ENCODE measurements around the gene SLC43A3.

The SLC43A3 gene

GRCh38 chr11:57427727-57428082 lies 784 bp upstream of the SLC43A3 start:
- no peak for DNase-seq (ENCODE audit: low spot score)

DNA sequence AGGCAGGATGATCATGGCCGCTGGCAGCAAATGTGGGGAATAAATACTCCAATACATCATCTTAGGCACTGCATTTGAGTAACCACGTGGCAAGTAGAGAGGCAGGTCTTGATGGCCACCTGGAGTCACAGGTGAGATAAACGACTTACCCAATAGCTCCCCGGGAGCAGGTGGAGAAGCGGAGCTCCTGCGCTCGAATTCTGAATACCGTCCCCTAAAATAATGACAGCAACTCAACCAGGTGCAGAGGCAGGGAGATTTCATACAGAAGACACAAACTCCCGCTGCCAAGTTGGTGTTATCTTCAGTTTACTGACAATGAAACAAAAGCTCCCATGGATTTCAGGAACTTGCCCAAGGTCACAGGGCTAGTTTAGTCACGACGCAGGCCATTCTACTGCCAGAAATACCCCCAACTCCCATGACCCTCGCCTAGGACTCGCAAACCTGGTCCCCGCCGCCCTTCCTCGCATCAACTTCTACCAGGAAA lies 437 bp downstream of the SLC43A3 start:
- no peak for DNase-seq (ENCODE audit: low spot score)

DNA sequence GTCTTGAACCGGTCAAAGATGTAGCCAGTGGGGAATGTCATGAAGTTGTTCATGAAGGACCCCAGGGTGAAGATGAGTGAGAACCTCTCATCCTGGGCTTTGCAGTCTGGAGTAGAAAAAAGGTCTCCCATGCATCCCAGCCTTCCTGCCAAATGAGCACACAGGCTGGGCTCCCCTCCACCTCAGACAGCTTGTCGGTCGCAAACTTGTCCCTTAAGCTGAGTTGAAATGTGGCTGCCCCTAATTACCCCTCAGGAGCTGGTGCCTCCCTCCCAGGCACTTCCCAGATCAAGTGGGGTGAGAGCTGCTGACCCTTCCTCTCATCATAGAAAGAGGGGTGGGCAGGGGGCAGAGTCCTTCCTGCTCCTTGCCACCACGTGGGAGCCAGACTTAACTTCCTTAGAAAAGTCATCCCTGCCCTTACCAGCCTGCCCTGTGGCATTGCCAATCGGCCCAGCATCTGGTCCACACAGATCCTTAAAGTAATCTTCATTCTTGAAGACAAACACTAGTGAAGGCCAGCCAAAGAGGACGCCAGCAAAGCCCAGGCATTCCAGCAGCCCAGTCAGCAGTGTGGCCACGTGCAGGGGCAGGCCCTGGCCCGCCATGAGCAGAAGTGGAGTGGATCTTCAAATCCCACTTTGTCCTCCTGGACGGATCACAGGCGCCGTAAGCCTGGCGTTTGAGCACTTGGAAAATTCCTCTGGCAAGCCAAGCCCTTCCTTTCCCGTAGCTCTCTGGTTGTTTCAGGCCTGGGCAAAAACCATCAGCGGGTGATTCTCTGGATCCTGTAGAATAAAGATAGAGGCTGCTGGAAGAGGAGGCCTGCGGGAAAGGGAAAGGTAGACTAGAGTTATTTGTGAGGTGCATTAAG lies 1.1 kb downstream of the SLC43A3 start:
- DNase-seq (ENCODE audit: low spot score) = no peak

- no peak for DNase-seq (ENCODE audit: low spot score)
These were observed 1.9 kb downstream of the SLC43A3 start for GRCh38 chr11:57424792-57425564.

GRCh38 chr11:57424137-57424791 lies 2.7 kb downstream of the SLC43A3 start:
- no peak for DNase-seq (ENCODE audit: low spot score)

- DNase-seq (ENCODE audit: low spot score) = no peak
These were observed 4.3 kb downstream of the SLC43A3 start for GRCh38 chr11:57422669-57423068.

GRCh38 chr11:57421805-57422204 lies 5.1 kb downstream of the SLC43A3 start:
- no peak for DNase-seq (ENCODE audit: low spot score)

GRCh38 chr11:57421066-57421465 lies 5.9 kb downstream of the SLC43A3 start:
- no peak for DNase-seq (ENCODE audit: low spot score)

DNA sequence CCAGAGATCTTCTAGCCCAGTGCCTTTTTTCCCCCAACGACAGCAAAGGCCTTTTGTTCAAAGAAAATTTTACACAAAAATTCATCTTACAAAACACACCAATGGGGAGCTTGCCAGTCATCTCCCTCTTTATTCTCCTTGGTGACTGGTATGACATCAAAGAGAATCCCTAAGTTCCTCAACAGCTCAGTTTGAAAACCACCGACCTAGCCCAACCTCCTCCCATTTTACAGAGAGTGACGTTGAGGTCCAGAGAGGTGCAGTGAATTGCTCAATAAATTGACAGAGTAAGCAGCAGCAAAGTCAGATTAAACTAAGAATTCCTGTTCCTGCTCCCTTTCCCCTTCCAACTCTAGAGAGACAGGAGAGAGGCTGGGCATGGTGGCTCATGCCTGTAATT lies 7.8 kb downstream of the SLC43A3 start:
- DNase-seq (ENCODE audit: low spot score) = no peak

- no peak for DNase-seq (ENCODE audit: low spot score)
These were observed 8.8 kb downstream of the SLC43A3 start for GRCh38 chr11:57418131-57418530.

DNA sequence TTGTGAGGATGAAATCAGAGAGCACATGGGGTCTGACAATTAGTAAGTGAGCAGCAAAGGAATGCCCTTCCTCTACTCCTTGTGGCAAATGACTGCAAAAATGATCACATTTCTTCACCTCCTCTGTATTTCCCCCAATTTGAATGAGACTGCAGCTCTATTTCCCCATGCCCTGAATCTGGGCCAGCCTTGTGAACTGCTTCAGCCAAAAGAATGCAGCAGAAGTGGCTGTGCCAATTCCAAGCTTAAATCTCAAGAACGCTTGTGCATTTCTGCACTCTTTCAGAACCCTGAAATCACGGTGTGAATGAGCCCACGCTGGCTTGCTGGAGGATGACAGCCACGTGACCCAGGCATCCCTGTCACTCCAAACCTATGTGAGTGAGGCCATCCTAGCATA lies 9.9 kb downstream of the SLC43A3 start:
- DNase-seq (ENCODE audit: low spot score) = no peak

DNA sequence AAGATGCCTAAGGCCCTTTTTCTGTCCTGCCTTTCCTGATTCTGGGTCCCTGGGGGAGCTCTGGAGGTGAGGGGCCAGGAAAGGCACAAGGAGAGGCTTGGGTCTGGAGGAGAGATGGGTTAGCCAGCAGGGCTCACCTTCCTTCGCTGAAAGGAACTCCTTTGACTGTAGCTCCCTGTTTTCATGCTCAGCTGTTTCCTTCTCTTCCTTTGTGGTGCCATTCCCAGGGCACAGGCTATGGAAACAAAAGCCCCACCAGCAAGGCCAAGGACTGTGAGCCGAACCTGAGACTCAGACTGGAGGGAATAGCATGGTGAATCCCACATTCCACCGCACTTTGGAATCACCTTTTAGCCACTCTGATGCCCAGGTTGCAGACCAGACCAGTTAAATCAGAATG lies 10.5 kb downstream of the SLC43A3 start:
- no peak for DNase-seq (ENCODE audit: low spot score)

DNA sequence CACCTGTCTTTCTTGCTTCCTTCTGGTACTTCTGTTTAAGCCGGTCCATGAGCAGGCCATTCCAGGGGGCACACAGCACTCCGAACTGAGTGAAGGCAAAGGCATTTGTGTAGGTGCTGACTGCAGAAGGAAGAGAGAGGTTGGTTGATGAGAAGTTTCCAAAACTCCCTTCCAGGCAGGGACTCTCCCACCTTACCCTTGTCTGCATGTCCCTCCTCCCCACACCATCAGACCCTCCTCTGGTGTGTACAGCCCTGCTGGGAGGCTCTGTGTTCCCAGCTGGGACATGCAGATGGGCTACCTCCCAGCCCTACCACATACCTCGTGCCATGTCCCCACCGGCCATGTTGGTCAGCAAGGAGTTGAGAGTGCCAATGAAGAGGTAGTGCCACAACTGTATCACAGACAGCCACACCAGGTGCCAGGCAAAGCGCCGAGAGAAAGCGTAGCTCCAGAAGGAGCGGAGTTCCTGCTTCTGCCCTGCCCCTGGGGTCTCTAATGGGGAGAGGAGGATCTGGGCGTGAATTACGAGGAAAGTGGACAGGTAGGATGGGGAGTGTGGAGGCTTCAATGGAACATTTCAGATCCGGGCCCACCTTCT lies 12.2 kb downstream of the SLC43A3 start:
- no peak for DNase-seq (ENCODE audit: low spot score)

DNA sequence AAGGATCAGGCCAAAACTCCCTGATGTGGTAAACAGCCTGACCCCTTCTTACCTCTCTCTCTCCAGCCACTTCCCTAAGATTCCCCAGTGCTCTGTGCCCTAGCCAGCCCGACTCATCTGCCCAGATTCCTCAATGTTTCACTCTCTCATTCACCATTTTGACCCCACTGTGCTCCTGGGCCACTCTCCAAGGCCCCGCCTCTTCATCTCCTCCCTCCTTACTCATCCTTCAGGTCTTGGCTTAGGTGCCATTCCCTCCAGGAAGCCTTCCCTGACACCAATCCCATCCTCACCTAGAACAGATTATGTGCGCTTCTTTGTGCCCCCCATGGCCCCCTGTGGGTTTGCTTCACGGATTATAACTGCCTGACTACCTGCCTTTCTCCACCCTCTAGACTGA lies 13.2 kb downstream of the SLC43A3 start:
- DNase-seq (ENCODE audit: low spot score) = no peak

GRCh38 chr11:57410287-57410686 lies 16.6 kb downstream of the SLC43A3 start:
- DNase-seq (ENCODE audit: low spot score) = no peak

- DNase-seq (ENCODE audit: low spot score) = no peak
These were observed 17.4 kb downstream of the SLC43A3 start for GRCh38 chr11:57409321-57410100.

DNA sequence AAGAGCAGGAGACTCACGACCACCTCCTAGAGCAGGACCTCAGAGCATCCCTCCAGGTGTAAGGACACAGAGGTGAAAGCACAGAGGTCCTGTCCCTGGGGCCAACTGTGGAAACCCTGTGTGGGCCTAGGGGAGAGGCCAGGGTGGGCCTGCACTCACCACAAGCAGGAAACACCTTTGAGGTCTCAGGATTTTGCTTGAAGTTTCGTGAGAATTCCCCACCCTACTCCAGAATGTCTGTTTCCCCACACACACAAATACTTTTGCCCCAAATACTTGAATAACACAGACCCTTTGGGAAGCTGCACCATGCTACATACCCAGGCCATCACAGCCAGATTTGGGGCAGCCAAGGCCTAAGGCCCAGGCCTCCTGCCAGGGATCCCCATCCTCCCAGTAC lies 18.1 kb downstream of the SLC43A3 start:
- no peak for DNase-seq (ENCODE audit: low spot score)

- DNase-seq (ENCODE audit: low spot score) = no peak
These were observed 18.9 kb downstream of the SLC43A3 start for GRCh38 chr11:57407941-57408475.

GRCh38 chr11:57407010-57407920 lies 19.7 kb downstream of the SLC43A3 start:
- DNase-seq (ENCODE audit: low spot score) = no peak

GRCh38 chr11:57406337-57406904 lies 20.5 kb downstream of the SLC43A3 start:
- no peak for DNase-seq (ENCODE audit: low spot score)

All from HuH-7.5 (cell line).